ENCODE results near the gene UTRN. TPM values are rescaled to one million over a fixed set of nuclear protein-coding genes. Genes with fewer than 3 reads are reported as not detected.
A peak's percentile ranks its signal among the peaks of the same experiment; 100 is the strongest.

UTRN gene
- total RNA-seq, 1 experiment from 2014 or later: 10.7 TPM

- Histone ChIP-seq H3K4me3 (ENCODE audit: low read length) (no peak overlapping the region), H3K27ac (ENCODE audit: low read length) (no peak overlapping the region), H3K9me3 (ENCODE audit: low read length) (no peaks in the 10 kb centered on the region), H3K4me1 (ENCODE audit: low read length) (no peaks in the 10 kb centered on the region), H3K9ac (ENCODE audit: low read length) (no peak overlapping the region), H4K20me1 (ENCODE audit: insufficient read depth, low read depth, low read length) (no peaks in the 10 kb centered on the region), H3K79me2 (ENCODE audit: low read length) (no peaks in the 10 kb centered on the region), H3K36me3 (ENCODE audit: insufficient read depth, low read length) (no peaks in the 10 kb centered on the region), H2AFZ (ENCODE audit: low read length) (no peak overlapping the region), H3K9me2 (replicated peaks; ENCODE audit: insufficient read depth, low read length) (no peaks in the 10 kb centered on the region), H3K4me2 (ENCODE audit: low read depth, low read length, poor library complexity, severe bottlenecking) (no peak overlapping the region), H3K27me3 (ENCODE audit: low read length) (no peaks in the 10 kb centered on the region)
- DNase-seq: peak; percentile 15
These were observed 8.0 kb upstream of the UTRN start for GRCh38 chr6:144277174-144277573.

GRCh38 chr6:144277605-144278227 lies 7.4 kb upstream of the UTRN start:
- H3K9me2 ChIP-seq (replicated peaks; ENCODE audit: insufficient read depth, low read length): no peaks in the 10 kb centered on the region
- H3K9ac ChIP-seq (ENCODE audit: low read length): no peak overlapping the region
- no peak overlapping the region for H3K4me2 ChIP-seq (ENCODE audit: low read depth, low read length, poor library complexity, severe bottlenecking)
- no peaks in the 10 kb centered on the region for H3K4me1 ChIP-seq (ENCODE audit: low read length)
- H3K9me3 ChIP-seq (ENCODE audit: low read length): no peaks in the 10 kb centered on the region
- no peak for DNase-seq
- no peaks in the 10 kb centered on the region for H3K79me2 ChIP-seq (ENCODE audit: low read length)
- no peak overlapping the region for H3K4me3 ChIP-seq (ENCODE audit: low read length)
- no peak overlapping the region for H2AFZ ChIP-seq (ENCODE audit: low read length)
- no peaks in the 10 kb centered on the region for H4K20me1 ChIP-seq (ENCODE audit: insufficient read depth, low read depth, low read length)
- H3K27ac ChIP-seq (ENCODE audit: low read length): no peak overlapping the region
- no peaks in the 10 kb centered on the region for H3K36me3 ChIP-seq (ENCODE audit: insufficient read depth, low read length)
- no peaks in the 10 kb centered on the region for H3K27me3 ChIP-seq (ENCODE audit: low read length)

DNA sequence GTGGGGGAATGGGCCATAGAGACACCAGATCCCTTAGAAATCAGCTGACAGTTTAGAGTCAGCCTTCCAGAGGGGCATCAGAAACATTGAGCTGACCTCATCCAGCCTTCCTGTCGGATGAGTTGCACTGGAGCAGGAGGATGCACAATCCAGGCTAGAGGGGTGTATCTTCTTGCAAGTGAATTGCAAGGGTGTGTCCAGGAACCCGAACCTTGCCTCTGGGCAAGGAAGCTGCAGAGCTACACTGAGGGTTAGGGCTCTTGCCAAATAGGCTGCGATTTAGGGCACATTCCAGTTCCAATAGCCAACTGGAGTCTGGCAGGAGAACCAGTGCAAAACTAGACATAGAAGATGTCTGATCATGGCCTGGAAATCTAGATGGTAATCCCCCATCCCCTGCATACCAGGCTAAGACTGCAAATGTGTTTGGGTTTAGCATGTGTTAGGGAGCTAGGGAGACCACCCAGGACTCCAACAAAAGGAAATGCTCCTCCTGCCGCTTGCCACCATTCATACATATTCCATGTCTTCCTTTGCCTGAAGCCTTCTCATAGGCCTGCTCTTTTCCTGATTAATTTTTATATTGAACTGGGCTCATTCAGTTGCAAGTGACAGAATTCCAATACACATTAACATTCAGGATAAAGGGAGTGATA lies 6.3 kb upstream of the UTRN start:
- Histone ChIP-seq H3K9me2 (replicated peaks; ENCODE audit: insufficient read depth, low read length) (no peaks in the 10 kb centered on the region), H3K36me3 (ENCODE audit: insufficient read depth, low read length) (no peaks in the 10 kb centered on the region), H3K4me1 (ENCODE audit: low read length) (no peaks in the 10 kb centered on the region), H3K4me2 (ENCODE audit: low read depth, low read length, poor library complexity, severe bottlenecking) (no peak overlapping the region), H3K9ac (ENCODE audit: low read length) (no peak overlapping the region), H3K79me2 (ENCODE audit: low read length) (no peaks in the 10 kb centered on the region), H3K27ac (ENCODE audit: low read length) (no peak overlapping the region), H4K20me1 (ENCODE audit: insufficient read depth, low read depth, low read length) (no peaks in the 10 kb centered on the region), H3K9me3 (ENCODE audit: low read length) (no peaks in the 10 kb centered on the region), H3K27me3 (ENCODE audit: low read length) (0 out of 2 replicates have a peak, but pooled peaks cover 2% of the 10 kb centered on the region), H2AFZ (ENCODE audit: low read length) (no peak overlapping the region), H3K4me3 (ENCODE audit: low read length) (no peak overlapping the region)
- DNase-seq: no peak

DNA sequence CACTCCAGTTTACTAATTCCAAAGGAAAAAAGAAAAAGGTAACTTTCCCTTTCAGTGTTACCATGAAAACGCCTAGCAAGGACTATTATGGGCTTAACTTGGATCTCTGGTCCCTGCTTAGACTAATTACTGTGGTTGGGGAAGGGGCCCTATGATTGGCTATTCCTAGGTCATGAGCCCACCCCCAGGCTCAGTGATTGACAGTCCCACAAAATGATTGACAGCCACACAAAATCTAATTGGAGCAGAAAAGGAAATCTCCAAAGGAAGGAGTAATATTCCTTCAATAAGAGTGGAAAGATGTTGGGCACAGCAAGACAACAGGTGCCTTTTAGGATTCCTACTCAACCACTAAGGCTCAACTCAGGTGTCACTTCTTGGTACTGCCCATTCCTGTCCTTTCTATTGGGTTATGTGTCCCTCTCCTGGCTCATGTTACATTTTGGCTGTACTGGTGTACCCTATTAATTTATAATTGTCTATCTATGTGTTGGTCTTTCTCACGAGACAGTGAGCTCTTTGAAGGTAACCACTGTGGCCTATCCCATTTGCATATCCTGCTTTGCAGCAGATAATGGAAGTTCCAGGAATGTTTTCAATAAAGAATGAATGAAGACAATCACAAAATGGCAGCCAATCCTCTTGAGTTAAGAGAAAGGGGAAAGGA lies 5.5 kb upstream of the UTRN start:
- Histone ChIP-seq H3K36me3 (ENCODE audit: insufficient read depth, low read length) (no peaks in the 10 kb centered on the region), H2AFZ (ENCODE audit: low read length) (no peak overlapping the region), H4K20me1 (ENCODE audit: insufficient read depth, low read depth, low read length) (no peaks in the 10 kb centered on the region), H3K79me2 (ENCODE audit: low read length) (no peaks in the 10 kb centered on the region), H3K27ac (ENCODE audit: low read length) (no peak overlapping the region), H3K27me3 (ENCODE audit: low read length) (0 out of 2 replicates have a peak, but pooled peaks cover 3% of the 10 kb centered on the region), H3K4me2 (ENCODE audit: low read depth, low read length, poor library complexity, severe bottlenecking) (no peak overlapping the region), H3K9ac (ENCODE audit: low read length) (no peak overlapping the region), H3K4me3 (ENCODE audit: low read length) (no peak overlapping the region), H3K4me1 (ENCODE audit: low read length) (peaks cover 6% of the 10 kb centered on the region), H3K9me2 (replicated peaks; ENCODE audit: insufficient read depth, low read length) (no peaks in the 10 kb centered on the region), H3K9me3 (ENCODE audit: low read length) (no peaks in the 10 kb centered on the region)
- no peak for DNase-seq

- Histone ChIP-seq H3K4me1 (ENCODE audit: low read length) (peaks cover 19% of the 10 kb centered on the region), H3K9me3 (ENCODE audit: low read length) (no peaks in the 10 kb centered on the region), H3K36me3 (ENCODE audit: insufficient read depth, low read length) (no peaks in the 10 kb centered on the region), H4K20me1 (ENCODE audit: insufficient read depth, low read depth, low read length) (no peaks in the 10 kb centered on the region), H3K4me2 (ENCODE audit: low read depth, low read length, poor library complexity, severe bottlenecking) (peak overlapping the region; percentile 76), H3K79me2 (ENCODE audit: low read length) (no peaks in the 10 kb centered on the region), H3K9ac (ENCODE audit: low read length) (no peak overlapping the region), H3K27me3 (ENCODE audit: low read length) (peaks cover 6% of the 10 kb centered on the region; the same call in 1 of the 2 replicates), H3K27ac (ENCODE audit: low read length) (no peak overlapping the region), H3K4me3 (ENCODE audit: low read length) (peak overlapping the region; percentile 62), H3K9me2 (replicated peaks; ENCODE audit: insufficient read depth, low read length) (no peaks in the 10 kb centered on the region), H2AFZ (ENCODE audit: low read length) (peak overlapping the region; percentile 81; the same call in 1 of the 2 replicates)
- DNase-seq: peak; percentile 44
These were observed 1.3 kb upstream of the UTRN start for GRCh38 chr6:144283646-144284477.

DNA sequence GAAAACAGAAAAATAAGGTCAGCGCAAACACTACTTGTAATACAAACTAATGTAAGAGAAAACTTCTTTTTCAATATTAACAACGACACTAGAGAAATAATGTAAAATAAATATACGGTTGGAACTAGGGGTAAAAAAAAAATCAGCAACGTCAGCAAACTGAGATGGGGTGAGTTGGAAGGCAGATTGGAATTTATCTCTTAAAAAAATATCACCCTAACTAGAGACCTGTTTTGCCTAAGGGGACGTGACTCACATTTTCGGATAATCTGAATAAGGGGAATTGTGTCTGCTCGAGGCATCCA lies 705 bp upstream of the UTRN start:
- H3K4me3 ChIP-seq (ENCODE audit: low read length): peak overlapping the region; percentile 62
- H3K4me2 ChIP-seq (ENCODE audit: low read depth, low read length, poor library complexity, severe bottlenecking): peak overlapping the region; percentile 76
- peak overlapping the region; percentile 81; the same call in 1 of the 2 replicates for H2AFZ ChIP-seq (ENCODE audit: low read length)
- no peaks in the 10 kb centered on the region for H3K9me2 ChIP-seq (replicated peaks; ENCODE audit: insufficient read depth, low read length)
- no peak overlapping the region for H3K27ac ChIP-seq (ENCODE audit: low read length)
- no peak for DNase-seq
- peaks cover 19% of the 10 kb centered on the region for H3K4me1 ChIP-seq (ENCODE audit: low read length)
- H3K79me2 ChIP-seq (ENCODE audit: low read length): no peaks in the 10 kb centered on the region
- no peaks in the 10 kb centered on the region for H3K9me3 ChIP-seq (ENCODE audit: low read length)
- H3K27me3 ChIP-seq (ENCODE audit: low read length): peaks cover 6% of the 10 kb centered on the region; the same call in 1 of the 2 replicates
- H3K9ac ChIP-seq (ENCODE audit: low read length): peak overlapping the region; percentile 42; the same call in 1 of the 2 replicates
- no peaks in the 10 kb centered on the region for H4K20me1 ChIP-seq (ENCODE audit: insufficient read depth, low read depth, low read length)
- no peaks in the 10 kb centered on the region for H3K36me3 ChIP-seq (ENCODE audit: insufficient read depth, low read length)

DNA sequence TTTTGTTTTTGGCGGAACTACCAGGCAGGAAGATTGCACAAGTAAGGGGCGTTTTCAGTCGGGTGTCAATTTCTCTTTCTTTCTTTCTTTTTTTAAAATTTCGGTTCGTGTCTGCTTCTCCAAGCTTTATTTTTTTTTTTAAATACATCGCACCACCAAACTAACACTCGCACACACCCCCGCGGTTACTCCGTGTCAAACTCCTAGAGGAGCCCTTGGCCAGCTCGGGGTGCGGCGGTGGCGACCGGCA lies 338 bp downstream of the UTRN start:
- Histone ChIP-seq H3K9me3 (ENCODE audit: low read length) (no peaks in the 10 kb centered on the region), H3K9me2 (replicated peaks; ENCODE audit: insufficient read depth, low read length) (no peaks in the 10 kb centered on the region), H4K20me1 (ENCODE audit: insufficient read depth, low read depth, low read length) (no peaks in the 10 kb centered on the region), H3K79me2 (ENCODE audit: low read length) (no peaks in the 10 kb centered on the region), H3K4me2 (ENCODE audit: low read depth, low read length, poor library complexity, severe bottlenecking) (peak overlapping the region; percentile 76), H3K4me1 (ENCODE audit: low read length) (peaks cover 19% of the 10 kb centered on the region), H3K36me3 (ENCODE audit: insufficient read depth, low read length) (no peaks in the 10 kb centered on the region), H3K27ac (ENCODE audit: low read length) (no peak overlapping the region), H2AFZ (ENCODE audit: low read length) (no peak overlapping the region), H3K9ac (ENCODE audit: low read length) (no peak overlapping the region; the same call in 1 of the 2 replicates), H3K4me3 (ENCODE audit: low read length) (peak overlapping the region; percentile 62), H3K27me3 (ENCODE audit: low read length) (peaks cover 6% of the 10 kb centered on the region; the same call in 1 of the 2 replicates)
- no peak for DNase-seq

Data from Karpas-422 (cell line).